Sigmoid colon (tissue), 7 donors: ENCODE data around the gene GAREM2. TPM values are rescaled to one million over a fixed set of nuclear protein-coding genes. Genes with fewer than 3 reads are reported as not detected.
A peak's percentile ranks its signal among the peaks of the same experiment; 100 is the strongest.

ENCODE experiments used
- DNase-seq: peaks from one replicate; pipeline ENCODE4 v3.0.0-alpha.2; 2019
- H3K27ac ChIP-seq, 4 donors: fragments of 200-600 bp; sonication (generic); one replicate each; pipeline ENCODE4 v1.5.1; 2016 to 2019; ENCODE audit warnings: mild to moderate bottlenecking in 1 of 4
- H3K27me3 ChIP-seq, 3 donors: fragments of 200-600 bp; sonication (generic); one replicate each; pipeline ENCODE4 v1.5.1; 2019; ENCODE audit warnings: mild to moderate bottlenecking in 1 of 3
- H3K36me3 ChIP-seq, 4 donors: fragments of 200-600 bp; sonication (generic); one replicate each; pipeline ENCODE4 v1.5.1; 2016 to 2019
- H3K4me1 ChIP-seq, 4 donors: fragments of 200-600 bp; sonication (generic); one replicate each; pipeline ENCODE4 v1.5.1; 2017 to 2019
- H3K4me3 ChIP-seq, 4 donors: fragments of 200-600 bp; sonication (generic); one replicate each; pipeline ENCODE4 v1.5.1; 2017 to 2019; ENCODE audit warnings: mild to moderate bottlenecking in 2 of 4, moderate library complexity in 1 of 4
- H3K9me3 ChIP-seq, 4 donors: fragments of 200-600 bp in 3 of 4; sonication (generic) in 3 of 4; one replicate each; pipeline versions ENCODE4 v1.5.1 to v1.6.1; 2013 to 2019
- CTCF ChIP-seq, 4 experiments: fragments of 450-650 bp in 3 of 4; fragments of 200-600 bp in 1 of 4; IDR thresholded peaks; one replicate each; pipeline ENCODE4 v1.5.1; 2016 to 2019; ENCODE audit warnings: antibody characterized with exemption in 4 of 4, mild to moderate bottlenecking in 3 of 4, moderate library complexity in 2 of 4
- EP300 ChIP-seq, 4 donors: sonication (generic); formaldehyde crosslinking; IDR thresholded peaks; one replicate each; pipeline ENCODE4 v1.6.1; 2017; ENCODE audit warnings: antibody characterized with exemption in 4 of 4
- POLR2A ChIP-seq, 2 donors: fragments of 450-650 bp; IDR thresholded peaks; one replicate each; pipeline ENCODE4 v1.6.1; 2016; ENCODE audit warnings: antibody characterized with exemption in 2 of 2, mild to moderate bottlenecking in 2 of 2, moderate library complexity in 2 of 2
- POLR2AphosphoS5 ChIP-seq, 4 donors: sonication (generic); formaldehyde crosslinking; IDR thresholded peaks; one replicate each; pipeline ENCODE4 v1.6.1; 2017; ENCODE audit warnings: antibody characterized with exemption in 4 of 4
- WGBS, 2 donors: extraction: QIAGEN DNeasy Blood & Tissue Kit; methylation state at CpG; one replicate each; pipeline ENCODE4 v1.1.7; 2013; 5-methylcytosine and 5-hydroxymethylcytosine counted together
- intact Hi-C: fragments of 100-400 bp; cut with DNase I; formaldehyde crosslinking; loops from one replicate; pipeline ENCODE4 v1.15.1; 2023
- polyA plus RNA-seq, 3 donors: library from polyadenylated mRNA; stranded (reverse); fragments of 200-250 nt; gene quantifications; one replicate each; pipeline ENCODE4 v1.2.3, GENCODE V29; 2013
- total RNA-seq, 4 donors: library from RNA; depleted of rRNA; stranded (reverse); fragments of >200 nt; gene quantifications; one replicate each; pipeline ENCODE4 v1.1.0, GENCODE V29; 2016
- donor health status: healthy with polysubstance abuse.
- donor health status: Bipolar disorder and iron deficiency.
- donor health status: healthy.

GAREM2 gene
- total and polyA plus RNA-seq, 7 donors = 1.1 to 11.6 (median 2.4) TPM

- Histone ChIP-seq H3K27me3 (peaks cover 0 to 22% (median 0%) of the 10 kb centered on the region in 3 donors), H3K4me1 (no peaks in the 10 kb centered on the region), H3K27ac (no peak overlapping the region), H3K9me3 (no peaks in the 10 kb centered on the region), H3K4me3 (no peak overlapping the region), H3K36me3 (no peaks in the 10 kb centered on the region)
- no peak for DNase-seq
- intact Hi-C loops = loop anchor here (1.0 to 10.0 kb wide), 5 partner anchors 58 to 290 kb away; partner anchors contain the start of gene KIF3C
- TF ChIP-seq POLR2AphosphoS5 (IDR thresholded peaks at IDR 0.05) (no peak), CTCF (IDR thresholded peaks at IDR 0.05) (peak; percentile 46 to 86 (median 74))
- 10 to 26% methylated on average over 11 of the region's 11 CpGs for WGBS, 2 donors
Observed at GRCh38 chr2:26144953-26145680, 27.8 kb upstream of the GAREM2 start.

DNA sequence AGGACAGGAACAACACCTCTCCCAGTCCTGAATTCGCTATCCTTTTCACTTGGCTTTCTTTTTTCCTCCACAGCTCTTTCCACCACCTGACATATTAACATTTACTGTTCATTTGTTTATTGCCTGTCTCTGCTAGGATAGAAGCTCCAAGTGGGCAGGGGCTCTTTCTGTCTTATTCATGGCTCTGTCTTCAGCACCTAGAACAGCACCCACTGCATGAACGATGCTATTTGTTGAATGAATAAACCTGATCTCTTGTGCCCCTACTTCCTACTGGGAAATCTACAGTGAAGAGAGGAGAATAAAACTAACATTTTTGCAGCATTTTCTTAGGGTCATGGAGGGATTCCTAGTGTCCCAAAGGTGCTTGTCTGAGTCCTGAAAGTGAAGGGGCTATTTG, 24.4 kb upstream of the GAREM2 start:
- no peaks in the 10 kb centered on the region for H3K9me3 ChIP-seq
- no peaks in the 10 kb centered on the region for H3K4me1 ChIP-seq
- no peaks in the 10 kb centered on the region for H3K36me3 ChIP-seq
- intact Hi-C loops = loop anchor here (5.0 to 10.0 kb wide), 2 partner anchors 61 to 294 kb away; no protein-coding TSS in a partner anchor
- no peak for DNase-seq
- TF ChIP-seq CTCF (IDR thresholded peaks at IDR 0.05) (no peak), EP300 (IDR thresholded peaks at IDR 0.05) (no peak), POLR2A (IDR thresholded peaks at IDR 0.05) (no peak), POLR2AphosphoS5 (IDR thresholded peaks at IDR 0.05) (no peak)
- WGBS, 2 donors = 38 to 45% methylated on average over 2 of the region's 2 CpGs
- no peak overlapping the region for H3K4me3 ChIP-seq
- H3K27ac ChIP-seq = no peak overlapping the region
- peaks cover 0 to 33% (median 0%) of the 10 kb centered on the region in 3 donors for H3K27me3 ChIP-seq

DNA sequence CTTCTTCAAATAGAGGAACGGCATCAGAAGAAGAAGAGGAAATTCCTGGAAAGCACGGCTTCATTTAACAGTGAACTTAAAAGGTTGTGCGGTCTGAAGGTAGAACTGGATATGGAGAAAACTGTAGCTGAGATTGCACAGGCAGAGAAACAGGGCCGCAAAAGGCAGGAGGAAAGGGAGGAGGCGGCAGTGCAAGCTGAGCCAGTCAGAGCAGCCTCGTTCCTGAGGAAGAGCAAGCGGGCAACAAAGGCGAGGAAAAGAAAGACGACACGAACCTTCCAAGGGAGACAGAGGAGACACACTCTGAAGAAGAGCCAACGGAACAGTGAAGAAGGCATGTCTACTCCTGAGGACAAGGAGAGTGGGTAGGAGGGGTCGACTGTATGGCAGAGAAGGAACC, 22.6 kb upstream of the GAREM2 start:
- TF ChIP-seq CTCF (IDR thresholded peaks at IDR 0.05) = no peak
- no peak for TF ChIP-seq POLR2A (IDR thresholded peaks at IDR 0.05)
- TF ChIP-seq EP300 (IDR thresholded peaks at IDR 0.05) = no peak
- TF ChIP-seq POLR2AphosphoS5 (IDR thresholded peaks at IDR 0.05) = no peak
- no peak overlapping the region for H3K27ac ChIP-seq
- no peak for DNase-seq
- H3K4me3 ChIP-seq = no peak overlapping the region
- H3K4me1 ChIP-seq = no peaks in the 10 kb centered on the region
- H3K27me3 ChIP-seq = peaks cover 0 to 33% (median 0%) of the 10 kb centered on the region in 3 donors
- no peaks in the 10 kb centered on the region for H3K36me3 ChIP-seq
- no peaks in the 10 kb centered on the region for H3K9me3 ChIP-seq
- intact Hi-C loops = no loop called here
- 82 to 87% methylated on average over 12 of the region's 12 CpGs for WGBS, 2 donors

GRCh38 chr2:26157580-26157979, 15.3 kb upstream of the GAREM2 start:
- no peak overlapping the region for H3K4me3 ChIP-seq
- H3K27me3 ChIP-seq = no peaks in the 10 kb centered on the region
- H3K4me1 ChIP-seq = no peaks in the 10 kb centered on the region
- H3K27ac ChIP-seq = no peak overlapping the region
- DNase-seq = no peak
- H3K9me3 ChIP-seq = no peaks in the 10 kb centered on the region
- H3K36me3 ChIP-seq = no peaks in the 10 kb centered on the region
- no peak for TF ChIP-seq POLR2AphosphoS5 (IDR thresholded peaks at IDR 0.05)
- TF ChIP-seq EP300 (IDR thresholded peaks at IDR 0.05) = no peak
- no peak for TF ChIP-seq POLR2A (IDR thresholded peaks at IDR 0.05)
- no peak for TF ChIP-seq CTCF (IDR thresholded peaks at IDR 0.05)
- intact Hi-C loops = no loop called here
- WGBS, 2 donors = 97 to 98% methylated on average over 5 of the region's 5 CpGs
